Measurements from ENCODE around the gene CLCA2. TPM values are rescaled to one million over a fixed set of nuclear protein-coding genes. Genes with fewer than 3 reads are reported as not detected.

Gene CLCA2
- polyA plus RNA-seq, 1 donor (not counting 4 experiments of a cell fraction or from before 2014, with no cell fraction given): 407 TPM

- DNase-seq (ENCODE audit: low read depth, low spot score) (no peak), FAIRE-seq (no peak)
- TF ChIP-seq EZH2 (IDR thresholded peaks at IDR 0.05; ENCODE audit: low read length) (no peak), CTCF (optimal IDR thresholded peaks at IDR 0.05 in 1 of 3, IDR thresholded peaks at IDR 0.05 in 1 of 3, conservative IDR thresholded peaks at IDR 0.05 in 1 of 3; ENCODE audit: extremely low read depth in 1 of 3, insufficient read depth in 2 of 3, low read length in 3 of 3) (no peak)
- Histone ChIP-seq H3K9ac (ENCODE audit: control insufficient read depth, extremely low read depth, insufficient read depth, low read length) (no peak overlapping the region), H3K36me3 (ENCODE audit: control insufficient read depth in 2 of 2, extremely low read depth in 1 of 2, insufficient read depth in 2 of 2, low read length in 2 of 2) (no peaks in the 10 kb centered on the region), H3K27me3 (ENCODE audit: control insufficient read depth, extremely low read depth, insufficient read depth, low read length) (no peaks in the 10 kb centered on the region), H2AFZ (ENCODE audit: control insufficient read depth, low read length) (no peak overlapping the region), H4K20me1 (ENCODE audit: control insufficient read depth, extremely low read depth, insufficient read depth, low read length) (no peaks in the 10 kb centered on the region), H3K27ac (ENCODE audit: control insufficient read depth, insufficient read depth, low read length) (no peak overlapping the region), H3K9me1 (ENCODE audit: control insufficient read depth, extremely low read depth, insufficient read depth, low read length) (no peaks in the 10 kb centered on the region), H3K79me2 (ENCODE audit: control insufficient read depth, insufficient read depth, low read length) (no peaks in the 10 kb centered on the region), H3K4me1 (ENCODE audit: control insufficient read depth, extremely low read depth, insufficient read depth, low read length) (no peaks in the 10 kb centered on the region), H3K4me3 (ENCODE audit: control insufficient read depth in 2 of 3, extremely low read depth in 1 of 3, insufficient read depth in 2 of 3, low read depth in 1 of 3, low read length in 3 of 3) (no peak overlapping the region), H3K4me2 (ENCODE audit: control insufficient read depth, extremely low read depth, insufficient read depth, low read depth, low read length) (no peak overlapping the region), H3K9me3 (ENCODE audit: control insufficient read depth, low read depth, low read length) (no peaks in the 10 kb centered on the region)
- dilution Hi-C loops (cut with MboI; ENCODE audit: extremely low pct_ligation_motif_present, low sequenced_read_pairs): no loop called here
Measured at GRCh38 chr1:86472767-86473166, 48.8 kb downstream of the CLCA2 start.

- Histone ChIP-seq H4K20me1 (ENCODE audit: control insufficient read depth, extremely low read depth, insufficient read depth, low read length) (no peaks in the 10 kb centered on the region), H3K79me2 (ENCODE audit: control insufficient read depth, insufficient read depth, low read length) (no peaks in the 10 kb centered on the region), H3K27ac (ENCODE audit: control insufficient read depth, insufficient read depth, low read length) (no peak overlapping the region), H3K9ac (ENCODE audit: control insufficient read depth, extremely low read depth, insufficient read depth, low read length) (no peak overlapping the region), H3K36me3 (ENCODE audit: control insufficient read depth in 2 of 2, extremely low read depth in 1 of 2, insufficient read depth in 2 of 2, low read length in 2 of 2) (no peaks in the 10 kb centered on the region), H3K4me2 (ENCODE audit: control insufficient read depth, extremely low read depth, insufficient read depth, low read depth, low read length) (no peak overlapping the region), H3K4me3 (ENCODE audit: control insufficient read depth in 2 of 3, extremely low read depth in 1 of 3, insufficient read depth in 2 of 3, low read depth in 1 of 3, low read length in 3 of 3) (no peak overlapping the region), H2AFZ (ENCODE audit: control insufficient read depth, low read length) (no peak overlapping the region), H3K9me1 (ENCODE audit: control insufficient read depth, extremely low read depth, insufficient read depth, low read length) (no peaks in the 10 kb centered on the region), H3K4me1 (ENCODE audit: control insufficient read depth, extremely low read depth, insufficient read depth, low read length) (no peaks in the 10 kb centered on the region), H3K9me3 (ENCODE audit: control insufficient read depth, low read depth, low read length) (no peaks in the 10 kb centered on the region), H3K27me3 (ENCODE audit: control insufficient read depth, extremely low read depth, insufficient read depth, low read length) (no peaks in the 10 kb centered on the region)
- no peak for FAIRE-seq
- no peak for TF ChIP-seq EZH2 (IDR thresholded peaks at IDR 0.05; ENCODE audit: low read length)
- TF ChIP-seq CTCF (optimal IDR thresholded peaks at IDR 0.05 in 1 of 3, IDR thresholded peaks at IDR 0.05 in 1 of 3, conservative IDR thresholded peaks at IDR 0.05 in 1 of 3; ENCODE audit: extremely low read depth in 1 of 3, insufficient read depth in 2 of 3, low read length in 3 of 3): no peak
- DNase-seq (ENCODE audit: low read depth, low spot score): no peak
- dilution Hi-C loops (cut with MboI; ENCODE audit: extremely low pct_ligation_motif_present, low sequenced_read_pairs): no loop called here
Measured at GRCh38 chr1:86477256-86477655, 53.3 kb downstream of the CLCA2 start.

Data from keratinocyte (primary cell).